Vagina (tissue), 2 donors: ENCODE measurements around the gene NT5DC1. TPM values are rescaled to one million over a fixed set of nuclear protein-coding genes. Genes with fewer than 3 reads are reported as not detected.

ENCODE experiments used
- DNase-seq, 2 donors: peaks; one replicate each; pipeline ENCODE4 v3.0.0-alpha.2; 2017; ENCODE audit errors: extremely low spot score in 2 of 2
- H3K27ac ChIP-seq: fragments of 200-600 bp; sonication (generic); one replicate; pipeline ENCODE4 v1.5.1; 2019
- H3K27me3 ChIP-seq: fragments of 200-600 bp; sonication (generic); one replicate; pipeline ENCODE4 v1.5.1; 2019
- H3K36me3 ChIP-seq, 2 donors: fragments of 200-600 bp; sonication (generic); one replicate each; pipeline ENCODE4 v1.5.1; 2017 to 2019
- H3K4me1 ChIP-seq: fragments of 200-600 bp; sonication (generic); one replicate; pipeline ENCODE4 v1.5.1; 2019
- H3K4me3 ChIP-seq, 2 donors: fragments of 200-600 bp; sonication (generic); 1 replicate in 1 of 2; 2 replicates in 1 of 2; pipeline ENCODE4 v1.5.1; 2016 to 2019
- H3K9me3 ChIP-seq: fragments of 200-600 bp; sonication (generic); one replicate; pipeline ENCODE4 v1.5.1; 2019
- CTCF ChIP-seq, 3 experiments: fragments of 450-650 bp in 2 of 3; fragments of 200-600 bp in 1 of 3; sonication (generic) in 1 of 3; IDR thresholded peaks; one replicate each; pipeline ENCODE4 v1.5.1; 2017 to 2019; ENCODE audit warnings: antibody characterized with exemption in 3 of 3, mild to moderate bottlenecking in 2 of 3, moderate library complexity in 2 of 3
- POLR2A ChIP-seq, 2 donors: fragments of 450-650 bp; IDR thresholded peaks; one replicate each; pipeline ENCODE4 v1.6.1; 2017; ENCODE audit warnings: antibody characterized with exemption in 2 of 2, mild to moderate bottlenecking in 2 of 2, moderate library complexity in 2 of 2
- POLR2AphosphoS5 ChIP-seq, 2 donors: sonication (generic); formaldehyde crosslinking; IDR thresholded peaks; one replicate each; pipeline ENCODE4 v1.9.0; 2017; ENCODE audit warnings: antibody characterized with exemption in 2 of 2, mild to moderate bottlenecking in 2 of 2, low read depth in 1 of 2; ENCODE audit not compliant: insufficient read depth in 1 of 2
- intact Hi-C: fragments of 100-400 bp; cut with DNase I; formaldehyde crosslinking; loops from one replicate; pipeline ENCODE4 v1.15.1; 2023
- total RNA-seq: library from RNA; depleted of rRNA; stranded (reverse); fragments of >200 nt; gene quantifications from one replicate; pipeline ENCODE4 v1.2.3, GENCODE V29; 2016

NT5DC1 gene
- total RNA-seq, 1 donor from 2014 or later: 6.1 TPM

- no peak overlapping the region for H3K4me3 ChIP-seq
- TF ChIP-seq POLR2AphosphoS5 (IDR thresholded peaks at IDR 0.05; ENCODE audit: insufficient read depth in 1 of 2, low read depth in 1 of 2) (no peak), CTCF (IDR thresholded peaks at IDR 0.05) (no peak), POLR2A (IDR thresholded peaks at IDR 0.05) (no peak)
Observed at GRCh38 chr6:116290799-116291198, 190.1 kb downstream of the NT5DC1 start.

GRCh38 chr6:116291701-116292396, 191.2 kb downstream of the NT5DC1 start:
- Histone ChIP-seq H3K27me3 (no peaks in the 10 kb centered on the region), H3K4me1 (no peaks in the 10 kb centered on the region), H3K9me3 (no peaks in the 10 kb centered on the region), H3K4me3 (no peak overlapping the region), H3K36me3 (no peaks in the 10 kb centered on the region), H3K27ac (no peak overlapping the region)
- TF ChIP-seq POLR2A (IDR thresholded peaks at IDR 0.05): no peak
- no peak for TF ChIP-seq POLR2AphosphoS5 (IDR thresholded peaks at IDR 0.05; ENCODE audit: insufficient read depth in 1 of 2, low read depth in 1 of 2)
- TF ChIP-seq CTCF (IDR thresholded peaks at IDR 0.05): no peak
- DNase-seq: no peak
- intact Hi-C loops: no loop called here

More at GRCh38 chr6:116290799-116291198, 190.1 kb downstream of the NT5DC1 start:
- Histone ChIP-seq H3K4me1 (no peaks in the 10 kb centered on the region), H3K27me3 (no peaks in the 10 kb centered on the region), H3K9me3 (no peaks in the 10 kb centered on the region), H3K36me3 (no peaks in the 10 kb centered on the region), H3K27ac (no peak overlapping the region)
- DNase-seq: no peak
- intact Hi-C loops: no loop called here

GRCh38 chr6:116292553-116292952, 191.9 kb downstream of the NT5DC1 start:
- H3K4me3 ChIP-seq: no peak overlapping the region
- H3K4me1 ChIP-seq: no peaks in the 10 kb centered on the region
- intact Hi-C loops: no loop called here
- TF ChIP-seq CTCF (IDR thresholded peaks at IDR 0.05) (no peak), POLR2AphosphoS5 (IDR thresholded peaks at IDR 0.05; ENCODE audit: insufficient read depth in 1 of 2, low read depth in 1 of 2) (no peak), POLR2A (IDR thresholded peaks at IDR 0.05) (no peak)
- no peaks in the 10 kb centered on the region for H3K9me3 ChIP-seq
- no peak overlapping the region for H3K27ac ChIP-seq
- no peaks in the 10 kb centered on the region for H3K27me3 ChIP-seq
- no peaks in the 10 kb centered on the region for H3K36me3 ChIP-seq
- DNase-seq: no peak

DNA sequence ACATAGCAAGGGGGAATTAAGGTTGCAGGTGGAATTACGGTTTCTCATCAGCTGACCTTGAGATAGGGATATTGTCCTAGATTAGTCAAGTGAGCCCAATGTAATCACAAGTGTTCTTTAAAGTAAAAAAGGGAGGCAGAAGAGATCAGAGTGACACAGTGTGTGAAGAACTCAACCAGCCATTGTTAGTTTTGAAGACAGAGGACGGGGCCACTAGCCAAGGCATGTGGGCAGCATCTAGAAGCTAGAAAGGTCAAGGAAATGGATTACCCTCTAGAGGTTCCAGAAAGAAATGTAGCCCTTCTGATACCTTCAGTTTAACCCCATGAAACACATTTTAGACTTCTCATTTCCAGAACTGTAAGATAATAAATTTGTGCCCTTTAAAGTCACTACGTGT, 197.6 kb downstream of the NT5DC1 start:
- no peak for TF ChIP-seq POLR2A (IDR thresholded peaks at IDR 0.05)
- no peak for TF ChIP-seq POLR2AphosphoS5 (IDR thresholded peaks at IDR 0.05; ENCODE audit: insufficient read depth in 1 of 2, low read depth in 1 of 2)
- no peak for TF ChIP-seq CTCF (IDR thresholded peaks at IDR 0.05)
- intact Hi-C loops: no loop called here

DNA sequence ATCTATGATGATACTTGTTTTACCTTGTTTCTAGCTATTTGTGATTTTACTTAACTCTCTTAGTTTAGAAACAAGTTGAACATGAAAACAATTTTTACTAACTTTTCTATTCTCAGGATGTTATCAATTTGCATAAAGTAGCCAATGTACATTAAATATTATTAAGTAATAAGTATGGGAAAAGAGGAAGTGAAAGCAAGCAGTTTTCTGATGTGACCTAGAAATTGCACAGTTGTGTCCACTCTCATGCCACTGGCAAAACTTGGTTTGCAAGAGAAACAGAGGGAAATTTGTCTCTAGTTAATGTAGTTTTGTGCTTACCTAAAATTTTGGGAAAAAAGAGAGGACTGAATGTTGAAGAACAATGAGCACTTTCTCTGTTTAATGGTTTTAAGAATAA, 198.3 kb downstream of the NT5DC1 start:
- Histone ChIP-seq H3K9me3 (no peaks in the 10 kb centered on the region), H3K4me1 (no peaks in the 10 kb centered on the region), H3K27me3 (no peaks in the 10 kb centered on the region), H3K4me3 (no peak overlapping the region), H3K36me3 (peaks cover 0 to 5% of the 10 kb centered on the region in 2 donors), H3K27ac (no peak overlapping the region)
- no peak for DNase-seq
- intact Hi-C loops: no loop called here
- TF ChIP-seq POLR2AphosphoS5 (IDR thresholded peaks at IDR 0.05; ENCODE audit: insufficient read depth in 1 of 2, low read depth in 1 of 2) (no peak), CTCF (IDR thresholded peaks at IDR 0.05) (no peak), POLR2A (IDR thresholded peaks at IDR 0.05) (no peak)

More for the DNA sequence above, 197.6 kb downstream of the NT5DC1 start:
- no peaks in the 10 kb centered on the region for H3K4me1 ChIP-seq
- no peak for DNase-seq
- H3K27ac ChIP-seq: no peak overlapping the region
- H3K9me3 ChIP-seq: no peaks in the 10 kb centered on the region
- no peaks in the 10 kb centered on the region for H3K27me3 ChIP-seq
- peaks cover 0 to 5% of the 10 kb centered on the region in 2 donors for H3K36me3 ChIP-seq
- no peak overlapping the region for H3K4me3 ChIP-seq
